ENCODE measurements around the gene VAMP1.
"Not testable (repeated sequence)": the region's sequence is repeated elsewhere in the genome, so short reads cannot be mapped to it uniquely, and the experiment has no call there.

Gene VAMP1

GRCh38 chr12:6450091-6450868 is 20.2 kb downstream of the VAMP1 start:
- peak; percentile 29 for DNase-seq

GRCh38 chr12:6444704-6445688 is 25.5 kb downstream of the VAMP1 start, which contains the start of gene CD27:
Gene CD27 (plus strand): TSS chr12:6444955. CDS start chr12:6445096, 141 bp downstream.
- DNase-seq, result no peak

DNA sequence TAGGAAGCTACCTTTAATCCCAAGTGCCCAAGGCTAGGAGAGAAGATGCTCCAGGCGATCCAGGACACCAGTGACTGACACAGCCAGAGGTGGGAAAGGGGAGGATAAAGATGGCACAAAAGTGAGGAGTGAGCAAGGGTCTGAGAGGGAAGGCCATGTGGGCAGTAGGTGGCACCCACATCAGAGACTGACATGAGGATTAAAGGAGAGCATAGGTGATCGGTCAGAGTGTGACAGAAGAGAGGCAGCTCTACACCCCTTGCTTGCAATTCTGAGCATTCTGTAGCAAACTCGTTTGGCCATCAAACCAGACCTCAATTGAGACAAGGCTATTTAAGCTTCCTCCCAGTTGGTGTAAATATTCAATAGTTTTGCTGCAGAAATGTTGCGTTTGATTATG is 26.4 kb downstream of the VAMP1 start:
- no peak for DNase-seq

- DNase-seq, result no peak
These were observed 27.0 kb downstream of the VAMP1 start for GRCh38 chr12:6443361-6443983.

- no peak for DNase-seq
These were observed 27.6 kb downstream of the VAMP1 start for GRCh38 chr12:6442836-6443235.

DNA sequence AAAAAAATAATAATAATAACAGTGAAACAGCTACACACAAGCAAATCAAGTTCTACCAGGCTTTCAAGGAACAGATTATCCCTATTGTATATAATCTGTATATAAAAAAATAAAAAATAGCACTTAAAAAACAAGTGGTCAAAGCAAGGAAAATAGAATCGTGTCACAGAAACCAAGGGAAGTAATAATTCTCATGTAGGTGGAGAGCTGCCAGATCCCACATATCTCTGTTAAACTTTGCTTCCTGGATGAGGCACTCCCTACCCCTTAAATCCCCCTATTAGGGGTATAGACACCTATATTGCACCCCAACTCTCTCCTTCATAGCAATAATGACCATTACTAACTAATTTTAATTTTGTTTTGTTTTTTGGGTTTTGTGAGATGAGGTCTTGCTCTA is 30.1 kb downstream of the VAMP1 start:
- DNase-seq, result no peak

DNA sequence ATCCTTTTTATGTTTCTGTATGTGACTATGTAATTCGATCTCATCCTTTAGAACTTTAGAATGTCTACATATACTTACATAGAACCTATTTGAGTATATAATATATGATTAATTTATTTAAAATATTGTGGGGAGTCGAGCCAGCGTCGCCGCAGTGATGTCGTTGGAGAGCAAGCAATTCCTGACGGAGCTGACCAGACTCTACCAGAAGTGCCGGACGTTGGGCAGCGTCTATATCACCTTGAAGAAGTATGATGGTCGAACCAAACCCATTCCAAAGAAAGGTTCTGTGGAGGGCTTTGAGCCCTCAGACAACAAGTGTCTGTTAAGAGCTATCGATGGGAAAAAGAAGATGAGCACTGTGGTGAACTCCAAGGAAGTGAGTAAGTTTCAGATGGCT is 32.1 kb downstream of the VAMP1 start:
- no peak for DNase-seq

GRCh38 chr12:6437586-6437985 is 32.9 kb downstream of the VAMP1 start:
- DNase-seq, result no peak

DNA sequence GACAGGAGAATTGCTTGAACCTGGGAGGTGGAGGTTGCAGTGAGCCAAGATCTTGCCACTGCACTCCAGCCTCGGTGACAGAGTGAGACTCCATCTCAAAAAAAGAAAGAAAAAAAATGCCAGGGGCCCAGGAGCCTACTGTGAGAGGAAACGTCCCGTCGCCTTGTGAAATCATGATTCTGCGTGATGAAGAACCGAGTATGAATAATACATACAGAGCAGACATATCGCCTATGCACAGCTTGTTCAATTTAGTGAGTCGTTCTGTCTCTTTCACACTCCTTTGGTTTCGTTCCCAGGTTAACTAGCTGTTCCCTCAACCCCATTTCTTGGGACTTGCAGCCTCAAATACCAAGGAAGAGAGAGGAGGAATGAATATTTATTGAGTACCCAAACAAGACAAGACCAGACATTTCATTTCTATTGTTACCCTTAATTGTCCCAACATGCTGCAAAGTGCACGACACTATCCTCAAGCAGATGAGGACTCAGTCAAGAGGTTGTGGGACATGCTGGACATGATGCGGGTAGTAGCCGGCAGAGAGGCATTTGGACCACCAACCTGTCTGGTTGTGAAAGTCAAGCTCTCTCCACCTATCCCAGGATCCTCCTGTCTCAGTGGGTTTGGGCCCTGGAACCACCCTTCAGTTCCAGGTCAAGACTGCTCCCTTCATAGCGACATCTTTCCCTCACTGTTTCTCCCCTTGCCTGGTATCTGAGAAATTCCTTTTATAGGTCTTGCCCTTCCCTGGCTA is 34.3 kb downstream of the VAMP1 start:
- DNase-seq, result no peak

DNA sequence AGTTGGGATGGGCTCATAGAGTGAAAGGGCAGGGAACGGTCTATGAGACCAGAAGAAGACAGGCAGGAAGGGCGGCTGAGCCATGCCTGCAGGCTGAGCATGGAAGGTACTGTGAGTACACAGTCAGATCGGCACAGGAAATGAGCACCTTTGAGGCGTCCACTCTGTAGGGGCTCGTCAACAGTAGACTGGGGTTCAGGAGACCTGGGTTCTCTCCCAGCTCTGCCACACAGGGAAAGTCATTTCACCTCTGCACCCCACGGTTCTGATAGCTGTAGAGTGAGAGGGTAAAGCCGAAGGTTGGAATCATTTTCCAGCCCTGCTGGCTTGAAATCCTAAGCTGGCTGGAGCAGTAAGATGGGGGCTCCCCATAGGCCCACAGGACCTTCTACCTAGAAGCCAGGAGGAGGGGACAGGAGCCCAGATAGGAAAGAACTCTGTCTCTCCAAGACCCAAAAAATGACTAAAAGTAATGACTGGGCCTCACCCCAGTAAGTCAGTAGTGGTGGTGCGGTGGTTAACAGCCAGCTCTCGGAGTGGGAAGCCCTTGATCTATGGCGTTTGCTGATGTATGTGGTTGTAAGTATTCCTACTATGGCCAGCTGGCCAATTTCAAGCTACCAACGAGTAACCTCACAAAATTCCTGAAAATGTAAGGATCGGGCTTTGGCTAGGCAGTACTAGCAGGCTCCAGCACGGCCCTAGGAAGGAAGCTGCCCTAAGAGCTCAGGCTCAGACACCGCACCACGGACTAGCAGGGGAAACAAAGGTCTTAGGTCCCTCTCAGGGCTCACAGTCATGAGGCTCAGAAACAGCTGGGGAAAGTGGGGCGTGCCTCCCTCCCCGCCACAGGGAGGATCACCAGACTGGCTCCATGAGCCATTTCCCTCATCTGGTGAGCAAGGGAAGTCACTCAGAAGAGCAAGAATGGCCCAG is 36.0 kb downstream of the VAMP1 start:
- no peak for DNase-seq

- DNase-seq, result no peak
These were observed 37.5 kb downstream of the VAMP1 start for GRCh38 chr12:6432991-6433390.

- DNase-seq, result no peak
These were observed 40.1 kb downstream of the VAMP1 start for GRCh38 chr12:6430124-6430989.

- no peak for DNase-seq
These were observed 42.2 kb downstream of the VAMP1 start for GRCh38 chr12:6428326-6428725.

DNA sequence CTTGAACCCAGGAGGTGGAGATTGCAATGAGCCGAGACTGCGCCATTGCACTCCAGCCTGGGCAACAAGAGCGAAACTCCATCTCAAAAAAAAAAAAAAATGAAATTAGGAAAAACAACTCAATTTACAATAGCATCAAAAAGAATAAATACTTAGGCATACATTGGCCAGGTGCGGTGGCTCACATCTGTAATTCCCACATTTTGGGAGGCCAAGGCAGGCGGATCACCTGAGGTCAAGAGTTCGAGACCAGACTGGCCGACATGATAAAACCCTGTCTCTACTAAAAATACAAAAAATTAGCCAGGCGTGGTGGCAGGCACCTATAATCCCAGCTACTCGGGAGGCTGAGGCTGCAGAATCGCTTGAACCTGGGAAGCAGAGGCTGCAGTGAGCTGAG is 42.7 kb downstream of the VAMP1 start:
- DNase-seq, result not testable (repeated sequence)

GRCh38 chr12:6426882-6427671 is 43.4 kb downstream of the VAMP1 start:
- no peak for DNase-seq

- no peak for DNase-seq
These were observed 44.6 kb downstream of the VAMP1 start for GRCh38 chr12:6425590-6426531.

GRCh38 chr12:6424866-6425265 is 45.6 kb downstream of the VAMP1 start:
- DNase-seq, result no peak

DNA sequence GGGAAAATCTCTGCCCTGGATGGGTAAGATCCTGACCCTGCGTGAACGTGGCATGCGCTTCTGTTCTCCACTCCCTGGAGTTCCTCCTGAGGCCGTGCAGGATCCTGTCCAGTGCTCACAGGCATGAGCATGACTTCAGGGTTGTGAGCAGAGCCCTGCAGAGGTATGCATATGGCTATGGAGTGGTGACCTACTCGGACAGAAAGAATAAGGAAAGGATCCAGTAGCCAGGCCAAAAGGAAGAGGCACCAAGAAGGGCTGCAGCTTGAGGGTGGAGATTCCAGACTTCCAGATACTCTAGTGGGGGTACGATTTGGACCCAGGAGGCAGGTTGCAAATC is 46.5 kb downstream of the VAMP1 start:
- DNase-seq, result no peak
